Measurements from ENCODE around the gene INPP5K. TPM values are rescaled to one million over a fixed set of nuclear protein-coding genes. Genes with fewer than 3 reads are reported as not detected.
A peak's percentile ranks its signal among the peaks of the same experiment; 100 is the strongest.

The INPP5K gene
- total RNA-seq, 1 experiment from 2014 or later, result 29.4 TPM

DNA sequence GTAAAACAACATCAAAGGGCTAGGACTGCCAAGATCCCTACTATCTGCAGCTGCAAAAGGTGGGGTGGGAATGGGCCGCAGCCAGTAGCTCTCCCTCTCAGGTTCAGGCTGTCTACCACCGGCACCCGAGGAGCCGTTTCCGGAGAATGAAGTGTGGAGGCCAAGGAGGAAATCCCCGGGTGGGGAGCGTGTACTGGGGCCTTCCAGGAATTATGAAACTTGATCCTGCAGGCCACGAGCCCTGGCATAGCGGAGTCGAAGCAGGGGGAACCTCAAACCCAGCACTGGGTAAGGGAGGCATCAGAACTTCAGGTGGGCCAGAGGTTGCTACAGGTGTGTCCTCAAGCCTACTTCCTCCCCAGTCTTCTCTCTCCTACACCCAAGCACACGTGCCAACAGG is 5.1 kb downstream of the INPP5K start:
- H3K14ac ChIP-seq (ENCODE audit: insufficient read depth, low read length), result no peak overlapping the region
- Mint-ChIP-seq H3K4me1 (peaks cover 15 to 23% of the 10 kb centered on the region in 2 experiments), H3K36me3 (ENCODE audit: insufficient read depth in 1 of 3, low read depth in 3 of 3) (peaks cover 0 to 48% (median 27%) of the 10 kb centered on the region in 3 experiments; a peak in 6 of 7 replicates), H3K27ac (0 out of 7 replicates have a peak overlapping the region, but pooled peaks of 1 of the 3 experiments have one; percentile 53), H3K9me3 (no peaks in the 10 kb centered on the region; a peak in 1 of 5 replicates), H3K4me3 (no peak overlapping the region), H3K27me3 (ENCODE audit: low read depth) (no peaks in the 10 kb centered on the region; the same call in 1 of the 2 replicates)
- no peak overlapping the region for H3K4me2 ChIP-seq (ENCODE audit: insufficient read depth, insufficient read length, low read length)
- TF ChIP-seq, protein P1, sequence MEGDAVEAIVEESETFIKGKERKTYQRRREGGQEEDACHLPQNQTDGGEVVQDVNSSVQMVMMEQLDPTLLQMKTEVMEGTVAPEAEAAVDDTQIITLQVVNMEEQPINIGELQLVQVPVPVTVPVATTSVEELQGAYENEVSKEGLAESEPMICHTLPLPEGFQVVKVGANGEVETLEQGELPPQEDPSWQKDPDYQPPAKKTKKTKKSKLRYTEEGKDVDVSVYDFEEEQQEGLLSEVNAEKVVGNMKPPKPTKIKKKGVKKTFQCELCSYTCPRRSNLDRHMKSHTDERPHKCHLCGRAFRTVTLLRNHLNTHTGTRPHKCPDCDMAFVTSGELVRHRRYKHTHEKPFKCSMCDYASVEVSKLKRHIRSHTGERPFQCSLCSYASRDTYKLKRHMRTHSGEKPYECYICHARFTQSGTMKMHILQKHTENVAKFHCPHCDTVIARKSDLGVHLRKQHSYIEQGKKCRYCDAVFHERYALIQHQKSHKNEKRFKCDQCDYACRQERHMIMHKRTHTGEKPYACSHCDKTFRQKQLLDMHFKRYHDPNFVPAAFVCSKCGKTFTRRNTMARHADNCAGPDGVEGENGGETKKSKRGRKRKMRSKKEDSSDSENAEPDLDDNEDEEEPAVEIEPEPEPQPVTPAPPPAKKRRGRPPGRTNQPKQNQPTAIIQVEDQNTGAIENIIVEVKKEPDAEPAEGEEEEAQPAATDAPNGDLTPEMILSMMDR (conservative IDR thresholded peaks at IDR 0.05), result no peak
- no peak overlapping the region for H2BK12ac ChIP-seq (ENCODE audit: insufficient read length, low read depth, low read length)
- H2BK15ac ChIP-seq (ENCODE audit: low read depth, low read length), result no peak overlapping the region
- H3K23ac ChIP-seq (ENCODE audit: insufficient read length, low read depth, low read length), result no peak overlapping the region
- H2BK20ac ChIP-seq (ENCODE audit: low read depth, low read length, poor library complexity, severe bottlenecking), result no peak overlapping the region
- H3K4ac ChIP-seq (ENCODE audit: low read depth, low read length), result no peak overlapping the region
- H3K23me2 ChIP-seq (ENCODE audit: insufficient read length, low read depth, low read length, poor library complexity, severe bottlenecking), result peaks cover 5% of the 10 kb centered on the region
- no peaks in the 10 kb centered on the region for H3K27me3 ChIP-seq (ENCODE audit: insufficient read depth, low read length)
- H3K9me3 ChIP-seq (ENCODE audit: control insufficient read depth, low read depth, low read length), result no peaks in the 10 kb centered on the region
- H3K4me1 ChIP-seq (ENCODE audit: insufficient read depth, low read length), result 0 out of 2 replicates have a peak, but pooled peaks cover 2% of the 10 kb centered on the region
- no peak overlapping the region for H4K5ac ChIP-seq (ENCODE audit: insufficient read length, low read depth, low read length)
- no peak overlapping the region for H3K18ac ChIP-seq (ENCODE audit: insufficient read length, low read depth, low read length)
- H3K79me1 ChIP-seq (ENCODE audit: insufficient read depth, low read depth, low read length, poor library complexity, severe bottlenecking), result no peaks in the 10 kb centered on the region
- no peak overlapping the region for H4K8ac ChIP-seq (replicated peaks; ENCODE audit: insufficient read length, low read depth, low read length)
- no peak overlapping the region for H2AFZ ChIP-seq (ENCODE audit: low read length)
- no peak overlapping the region for H2BK5ac ChIP-seq (ENCODE audit: insufficient read length, low read length)
- H4K20me1 ChIP-seq (ENCODE audit: control insufficient read depth, insufficient read depth, insufficient read length), result no peaks in the 10 kb centered on the region
- no peak overlapping the region for H2AK5ac ChIP-seq (ENCODE audit: insufficient read length, low read length)
- no peak overlapping the region for H2BK120ac ChIP-seq (ENCODE audit: low read depth, low read length, poor library complexity, severe bottlenecking)
- H3K56ac ChIP-seq (ENCODE audit: insufficient read length, low read depth, low read length), result no peak overlapping the region
- no peak overlapping the region for H3T11ph ChIP-seq (ENCODE audit: low read length)
- no peak overlapping the region for H3K27ac ChIP-seq (ENCODE audit: insufficient read length, low read depth, low read length)
- H3K9ac ChIP-seq (ENCODE audit: extremely low read depth, insufficient read length, low read length), result no peak overlapping the region
- WGBS (ENCODE audit: extremely low coverage, insufficient read length, low lambda C conversion rate), result no CpG with 5 or more reads among the region's 11 CpGs
- no peak for DNase-seq
- no peak overlapping the region for H4K91ac ChIP-seq (ENCODE audit: insufficient read length, low read depth, low read length)
- no peaks in the 10 kb centered on the region for H3K79me2 ChIP-seq (ENCODE audit: insufficient read depth, low read length)

All from H9 (cell line).